Mesenchymal stem cell (in vitro differentiated cells and primary cell): ENCODE measurements around the gene GABRR3.

Experiments used
- DNase-seq: peaks from one replicate; pipeline ENCODE4 v3.0.0-alpha.2; 2013
- H2AFZ ChIP-seq: one replicate; pipeline ENCODE4 v1.6.1; 2013; ENCODE audit warnings: low read depth, mild to moderate bottlenecking, control low read depth, inconsistent platforms, low read length, moderate library complexity
- H2AK5ac ChIP-seq: 2 replicates; pipeline ENCODE4 v1.6.1; 2013; ENCODE audit warnings: low read length, moderate library complexity, mild to moderate bottlenecking, inconsistent platforms; ENCODE audit not compliant: severe bottlenecking
- H2BK120ac ChIP-seq: one replicate; pipeline ENCODE4 v1.6.1; 2013; ENCODE audit warnings: low read depth, mild to moderate bottlenecking, inconsistent platforms, low read length, moderate library complexity
- H2BK12ac ChIP-seq, 2 experiments: one replicate each; pipeline ENCODE4 v1.6.1; 2013; ENCODE audit warnings: inconsistent platforms in 2 of 2, low read length in 2 of 2, mild to moderate bottlenecking in 2 of 2, moderate library complexity in 2 of 2, control low read depth in 1 of 2
- H2BK15ac ChIP-seq: one replicate; pipeline ENCODE4 v1.6.1; 2013; ENCODE audit warnings: mild to moderate bottlenecking, low read depth, inconsistent platforms; ENCODE audit not compliant: poor library complexity, severe bottlenecking
- H2BK5ac ChIP-seq: 2 replicates; pipeline ENCODE4 v1.6.1; 2013; ENCODE audit warnings: low read depth, mild to moderate bottlenecking, low read length, control low read depth, inconsistent platforms; ENCODE audit not compliant: poor library complexity, severe bottlenecking
- H3K14ac ChIP-seq, 2 experiments: one replicate each; pipeline ENCODE4 v1.6.1; 2013; ENCODE audit warnings: inconsistent platforms in 2 of 2, low read length in 2 of 2, control low read depth in 1 of 2, mild to moderate bottlenecking in 1 of 2, moderate library complexity in 1 of 2
- H3K18ac ChIP-seq, 2 experiments: one replicate each; pipeline ENCODE4 v1.6.1; 2013; ENCODE audit warnings: inconsistent platforms in 2 of 2, low read length in 2 of 2, control low read depth in 1 of 2, low read depth in 1 of 2, mild to moderate bottlenecking in 1 of 2
- H3K23ac ChIP-seq, 2 experiments: one replicate each; pipeline ENCODE4 v1.6.1; 2013; ENCODE audit warnings: inconsistent platforms in 2 of 2, low read length in 2 of 2, mild to moderate bottlenecking in 2 of 2, moderate library complexity in 2 of 2, control low read depth in 1 of 2
- H3K27ac ChIP-seq: 2 replicates; pipeline ENCODE4 v1.5.1; 2013; ENCODE audit warnings: mild to moderate bottlenecking, moderate library complexity, low read length, control low read depth, inconsistent platforms; ENCODE audit not compliant: poor library complexity, severe bottlenecking
- H3K27me3 ChIP-seq, 2 experiments: 2 replicates each; pipeline versions ENCODE4 v1.6.1 to v1.7.0; 2013; ENCODE audit warnings: low read length in 2 of 2, mild to moderate bottlenecking in 2 of 2, moderate library complexity in 2 of 2, control low read depth in 1 of 2, inconsistent platforms in 1 of 2; ENCODE audit not compliant: control insufficient read depth in 1 of 2, insufficient read depth in 1 of 2
- H3K36me3 ChIP-seq, 2 experiments: 2 replicates each; pipeline versions ENCODE4 v1.6.1 to v1.7.0; 2013; ENCODE audit warnings: low read length in 2 of 2, control low read depth in 1 of 2, inconsistent platforms in 1 of 2, low read depth in 1 of 2, mild to moderate bottlenecking in 1 of 2; ENCODE audit not compliant: insufficient read depth in 2 of 2, control insufficient read depth in 1 of 2
- H3K4ac ChIP-seq, 2 experiments: one replicate each; pipeline ENCODE4 v1.6.1; 2013; ENCODE audit warnings: inconsistent platforms in 2 of 2, low read length in 2 of 2, mild to moderate bottlenecking in 2 of 2, moderate library complexity in 2 of 2, control low read depth in 1 of 2, low read depth in 1 of 2
- H3K4me1 ChIP-seq: 2 replicates; pipeline ENCODE4 v1.6.1; 2013; ENCODE audit warnings: low read depth, low read length, control low read depth; ENCODE audit not compliant: control insufficient read depth, insufficient read depth
- H3K4me2 ChIP-seq: 2 replicates; pipeline ENCODE4 v1.6.1; 2013; ENCODE audit warnings: low read length, mild to moderate bottlenecking, inconsistent platforms; ENCODE audit not compliant: poor library complexity, severe bottlenecking
- H3K4me3 ChIP-seq, 2 experiments: 2 replicates each; pipeline versions ENCODE4 v1.5.1 to v1.7.0; 2013; ENCODE audit warnings: low read length in 2 of 2, mild to moderate bottlenecking in 2 of 2, control low read depth in 1 of 2, low read depth in 1 of 2; ENCODE audit not compliant: insufficient read depth in 1 of 2
- H3K79me1 ChIP-seq: replicated peaks from 2 replicates; pipeline ENCODE4 v1.6.1; 2013; ENCODE audit warnings: mild to moderate bottlenecking, control low read depth, low read length, inconsistent platforms; ENCODE audit not compliant: poor library complexity, severe bottlenecking
- H3K9ac ChIP-seq: 2 replicates; pipeline ENCODE4 v1.7.0; 2013; ENCODE audit warnings: mild to moderate bottlenecking, low read length, moderate library complexity
- H3K9me3 ChIP-seq: 2 replicates; pipeline ENCODE4 v1.7.0; 2013; ENCODE audit warnings: mild to moderate bottlenecking, low read length; ENCODE audit not compliant: control insufficient read depth
- H4K8ac ChIP-seq: one replicate; pipeline ENCODE4 v1.6.1; 2013; ENCODE audit warnings: inconsistent platforms, mild to moderate bottlenecking, low read length, moderate library complexity
- H4K91ac ChIP-seq: one replicate; pipeline ENCODE4 v1.6.1; 2013; ENCODE audit warnings: mild to moderate bottlenecking, low read length, inconsistent platforms
- WGBS: methylation state at CpG from one replicate; pipeline ENCODE4 v1.1.7; 2013; ENCODE audit warnings: mixed read lengths; 5-methylcytosine and 5-hydroxymethylcytosine counted together

The GABRR3 gene

GRCh38 chr3:98058244-98058960 lies 23.3 kb upstream of the GABRR3 start:
- no peak overlapping the region for H3K27ac ChIP-seq
- H3K4me2 ChIP-seq, result no peak overlapping the region
- no peaks in the 10 kb centered on the region for H3K36me3 ChIP-seq
- H3K4me3 ChIP-seq, result no peak overlapping the region
- H3K18ac ChIP-seq, result no peak overlapping the region
- H3K79me1 ChIP-seq, result no peaks in the 10 kb centered on the region
- H3K9me3 ChIP-seq, result no peaks in the 10 kb centered on the region
- no peak for DNase-seq
- no peak overlapping the region for H2BK15ac ChIP-seq
- H3K27me3 ChIP-seq, result peaks cover 0 to 5% of the 10 kb centered on the region in 2 experiments
- no peak overlapping the region for H2BK120ac ChIP-seq
- no peaks in the 10 kb centered on the region for H3K4me1 ChIP-seq
- H4K8ac ChIP-seq, result no peak overlapping the region
- no peak overlapping the region for H2AK5ac ChIP-seq
- no peak overlapping the region for H3K4ac ChIP-seq
- H2AFZ ChIP-seq, result no peak overlapping the region
- H2BK5ac ChIP-seq, result no peak overlapping the region
- no peak overlapping the region for H3K23ac ChIP-seq
- no peak overlapping the region for H2BK12ac ChIP-seq
- H3K14ac ChIP-seq, result no peak overlapping the region
- 56% methylated on average over 4 of the region's 7 CpGs for WGBS
- H3K9ac ChIP-seq, result no peak overlapping the region
- H4K91ac ChIP-seq, result no peak overlapping the region

GRCh38 chr3:98057631-98058030 lies 22.5 kb upstream of the GABRR3 start:
- H3K27ac ChIP-seq, result no peak overlapping the region
- H3K4me3 ChIP-seq, result no peak overlapping the region
- H3K18ac ChIP-seq, result no peak overlapping the region
- H2AK5ac ChIP-seq, result no peak overlapping the region
- H4K91ac ChIP-seq, result no peak overlapping the region
- peaks cover 0 to 5% of the 10 kb centered on the region in 2 experiments for H3K27me3 ChIP-seq
- no peak overlapping the region for H2BK120ac ChIP-seq
- no peak overlapping the region for H2AFZ ChIP-seq
- H3K9me3 ChIP-seq, result no peaks in the 10 kb centered on the region
- H3K4me2 ChIP-seq, result no peak overlapping the region
- no peak for DNase-seq
- H3K4ac ChIP-seq, result no peak overlapping the region
- no peak overlapping the region for H2BK12ac ChIP-seq
- no peaks in the 10 kb centered on the region for H3K36me3 ChIP-seq
- no peak overlapping the region for H2BK5ac ChIP-seq
- H3K9ac ChIP-seq, result no peak overlapping the region
- H4K8ac ChIP-seq, result no peak overlapping the region
- no peak overlapping the region for H2BK15ac ChIP-seq
- no peak overlapping the region for H3K14ac ChIP-seq
- no peaks in the 10 kb centered on the region for H3K79me1 ChIP-seq
- WGBS, result no CpG with 5 or more reads among the region's 1 CpG
- H3K23ac ChIP-seq, result no peak overlapping the region
- no peaks in the 10 kb centered on the region for H3K4me1 ChIP-seq

GRCh38 chr3:98056035-98056434 lies 20.9 kb upstream of the GABRR3 start:
- Histone ChIP-seq H3K4me2 (no peak overlapping the region), H3K9ac (no peak overlapping the region), H2BK5ac (no peak overlapping the region), H3K36me3 (no peaks in the 10 kb centered on the region), H4K8ac (no peak overlapping the region), H2AK5ac (no peak overlapping the region), H4K91ac (no peak overlapping the region), H3K18ac (no peak overlapping the region), H3K4me3 (no peak overlapping the region), H3K4me1 (no peaks in the 10 kb centered on the region), H3K4ac (no peak overlapping the region), H2BK12ac (no peak overlapping the region), H2BK15ac (no peak overlapping the region), H2BK120ac (no peak overlapping the region), H3K14ac (no peak overlapping the region), H3K79me1 (no peaks in the 10 kb centered on the region), H3K23ac (no peak overlapping the region), H3K9me3 (no peaks in the 10 kb centered on the region), H2AFZ (no peak overlapping the region), H3K27ac (no peak overlapping the region), H3K27me3 (peaks cover 0 to 5% of the 10 kb centered on the region in 2 experiments)
- DNase-seq, result no peak

- no peak overlapping the region for H4K8ac ChIP-seq
- no peak overlapping the region for H3K18ac ChIP-seq
- no peaks in the 10 kb centered on the region for H3K4me1 ChIP-seq
- H2BK5ac ChIP-seq, result no peak overlapping the region
- no peak overlapping the region for H2AFZ ChIP-seq
- no peak for DNase-seq
- no peak overlapping the region for H3K27ac ChIP-seq
- no peak overlapping the region for H2BK12ac ChIP-seq
- no peak overlapping the region for H2BK120ac ChIP-seq
- H2AK5ac ChIP-seq, result no peak overlapping the region
- H3K23ac ChIP-seq, result no peak overlapping the region
- no peak overlapping the region for H3K14ac ChIP-seq
- H3K27me3 ChIP-seq, result peaks cover 0 to 3% of the 10 kb centered on the region in 2 experiments
- H3K9ac ChIP-seq, result no peak overlapping the region
- H3K36me3 ChIP-seq, result no peaks in the 10 kb centered on the region
- no peak overlapping the region for H2BK15ac ChIP-seq
- H4K91ac ChIP-seq, result no peak overlapping the region
- no peak overlapping the region for H3K4me3 ChIP-seq
- H3K4me2 ChIP-seq, result no peak overlapping the region
- no peaks in the 10 kb centered on the region for H3K79me1 ChIP-seq
- no peak overlapping the region for H3K4ac ChIP-seq
- no peaks in the 10 kb centered on the region for H3K9me3 ChIP-seq
- 95% methylated on average over 1 of the region's 1 CpG for WGBS
Measured at GRCh38 chr3:98049271-98049670, 14.2 kb upstream of the GABRR3 start.
